ENCODE results near the gene WNT5B. TPM values are rescaled to one million over a fixed set of nuclear protein-coding genes. Genes with fewer than 3 reads are reported as not detected.

Gene WNT5B
- total and polyA plus RNA-seq, 2 of the 8 experiments (the other 6 are each of a cell fraction or from before 2014, with no cell fraction given): 0.91 to 1.2 TPM

DNA sequence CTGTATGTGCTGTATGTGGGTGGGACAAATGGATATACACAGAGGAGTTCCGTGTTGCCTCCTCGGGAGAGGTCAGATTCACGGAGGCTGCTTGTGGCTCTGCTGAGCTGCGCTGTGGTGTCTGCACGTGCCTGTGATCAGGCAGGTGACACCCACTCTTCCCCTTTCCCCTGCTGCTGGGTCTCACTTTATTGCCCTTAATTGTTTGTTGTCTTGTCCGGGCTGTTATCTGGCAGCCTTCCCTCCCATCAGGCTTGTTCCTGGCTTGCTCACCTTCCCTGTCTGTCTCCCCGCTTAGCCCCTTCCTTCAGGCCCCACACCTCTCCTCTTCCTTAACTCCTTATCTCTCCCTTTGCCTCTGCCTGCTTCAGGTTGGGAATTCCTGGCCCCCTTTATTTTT lies 13.5 kb downstream of the WNT5B start:
- H3K4me3 ChIP-seq (ENCODE audit: extremely low read depth in 1 of 4, insufficient read depth in 2 of 4, low read depth in 3 of 4, low read length in 4 of 4): no peak overlapping the region
- no peak overlapping the region for H2BK5ac ChIP-seq (ENCODE audit: low read depth, low read length)
- H3K27ac ChIP-seq (ENCODE audit: low read depth, low read length): no peak overlapping the region
- no peak overlapping the region for H2AFZ ChIP-seq (ENCODE audit: low read length)
- H2BK12ac ChIP-seq (ENCODE audit: low read depth, low read length): no peak overlapping the region
- H3K9ac ChIP-seq (replicated peaks in 1 of 4; ENCODE audit: extremely low read depth in 1 of 4, low read depth in 3 of 4, low read length in 3 of 4): no peak overlapping the region
- H3K23ac ChIP-seq (ENCODE audit: insufficient read length): no peak overlapping the region
- no peaks in the 10 kb centered on the region for H3K9me3 ChIP-seq (ENCODE audit: insufficient read depth in 2 of 2, low read depth in 1 of 2, low read length in 1 of 2)
- H3K23me2 ChIP-seq (ENCODE audit: low read depth, low read length): no peaks in the 10 kb centered on the region; the same call in 1 of the 2 replicates
- H4K5ac ChIP-seq (ENCODE audit: insufficient read length, low read depth, low read length): no peak overlapping the region
- peaks cover 0 to 8% (median 0%) of the 10 kb centered on the region in 4 experiments; a peak in 2 of 7 replicates for H3K4me1 ChIP-seq (replicated peaks in 1 of 4; ENCODE audit: control insufficient read depth in 3 of 4, insufficient read depth in 4 of 4, low read length in 3 of 4)
- CTCF ChIA-PET (ENCODE audit: partially characterized antibody): interaction anchor here (0.6 to 18.8 kb wide), 5 partner anchors 10 to 297 kb away, joined by 3 to 265 read pairs (median 9); no protein-coding TSS in a partner anchor
- no peak overlapping the region for H4K91ac ChIP-seq (replicated peaks; ENCODE audit: insufficient read length, low read length)
- H2BK15ac ChIP-seq (ENCODE audit: low read length): no peak overlapping the region
- H3K56ac ChIP-seq (replicated peaks; ENCODE audit: insufficient read length, low read depth, low read length): no peak overlapping the region
- peaks cover 0 to 8% (median 3%) of the 10 kb centered on the region in 4 experiments; a peak in 3 of 7 replicates for H3K27me3 ChIP-seq (replicated peaks in 1 of 4; ENCODE audit: control insufficient read depth in 3 of 4, extremely low read depth in 1 of 4, insufficient read depth in 3 of 4, low read length in 3 of 4)
- no peaks in the 10 kb centered on the region for H4K20me1 ChIP-seq (replicated peaks in 1 of 2; ENCODE audit: control insufficient read depth in 1 of 2, insufficient read depth in 2 of 2, low read length in 2 of 2)
- FAIRE-seq: no peak
- H4K8ac ChIP-seq (ENCODE audit: extremely low read depth, insufficient read depth, low read length): no peak overlapping the region
- no peak overlapping the region for H3K14ac ChIP-seq (ENCODE audit: insufficient read length)
- H2BK20ac ChIP-seq (ENCODE audit: low read length): no peak overlapping the region
- no peak for DNase-seq (ENCODE audit: low read depth in 1 of 2, low spot score in 2 of 2)
- no peak overlapping the region; the same call in 1 of the 2 replicates for H3K18ac ChIP-seq (ENCODE audit: extremely low read depth, low read length)
- no peaks in the 10 kb centered on the region for H3K79me1 ChIP-seq (ENCODE audit: low read depth, low read length)
- 80% methylated on average over 7 of the region's 7 CpGs; no CpG with 5 or more reads in 1 of the 2 experiments for WGBS, 2 experiments (ENCODE audit: extremely low coverage in 1 of 2, insufficient coverage in 1 of 2, insufficient read length in 1 of 2, insufficient replicate concordance in 2 of 2, low coverage in 1 of 2, low lambda C conversion rate in 2 of 2, missing lambda C conversion rate in 1 of 2)
- H3K4me2 ChIP-seq (ENCODE audit: insufficient read depth in 1 of 2, low read depth in 2 of 2, low read length in 2 of 2): no peak overlapping the region
- H2AK5ac ChIP-seq (ENCODE audit: low read depth, low read length): no peak overlapping the region
- H2BK120ac ChIP-seq (replicated peaks; ENCODE audit: low read depth, low read length): no peak overlapping the region
- no peak overlapping the region for H3K4ac ChIP-seq (replicated peaks; ENCODE audit: insufficient read length, low read depth, low read length)
- no peaks in the 10 kb centered on the region for H3K79me2 ChIP-seq (ENCODE audit: control insufficient read depth in 1 of 2, insufficient read depth in 2 of 2, low read length in 2 of 2)
- POLR2A ChIA-PET (ENCODE audit: partially characterized antibody): interaction anchor here (1.8 kb wide), 1 partner anchor 148 kb away, joined by 3 read pairs; no protein-coding TSS in a partner anchor
- no peaks in the 10 kb centered on the region for H3K36me3 ChIP-seq (ENCODE audit: control insufficient read depth in 2 of 4, insufficient read depth in 4 of 4, low read length in 3 of 4)
- TF ChIP-seq KDM1A (IDR thresholded peaks at IDR 0.05; ENCODE audit: borderline replicate concordance, low read length) (no peak), FOSL1 (IDR thresholded peaks at IDR 0.05; ENCODE audit: insufficient read depth, low read depth, low read length) (no peak), RFX5 (IDR thresholded peaks at IDR 0.05; ENCODE audit: borderline replicate concordance, low read depth, low read length) (no peak), CHD2 (IDR thresholded peaks at IDR 0.05; ENCODE audit: low read length) (no peak), SUZ12 (IDR thresholded peaks at IDR 0.05; ENCODE audit: low read length) (no peak), MAFK (IDR thresholded peaks at IDR 0.05; ENCODE audit: low read depth, low read length) (no peak), EZH2 (IDR thresholded peaks at IDR 0.05; ENCODE audit: low read depth, low read length, severe bottlenecking) (no peak)
- TF ChIP-seq, protein P1, sequence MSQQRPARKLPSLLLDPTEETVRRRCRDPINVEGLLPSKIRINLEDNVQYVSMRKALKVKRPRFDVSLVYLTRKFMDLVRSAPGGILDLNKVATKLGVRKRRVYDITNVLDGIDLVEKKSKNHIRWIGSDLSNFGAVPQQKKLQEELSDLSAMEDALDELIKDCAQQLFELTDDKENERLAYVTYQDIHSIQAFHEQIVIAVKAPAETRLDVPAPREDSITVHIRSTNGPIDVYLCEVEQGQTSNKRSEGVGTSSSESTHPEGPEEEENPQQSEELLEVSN (IDR thresholded peaks at IDR 0.05): no peak
- TF ChIP-seq, protein P2, sequence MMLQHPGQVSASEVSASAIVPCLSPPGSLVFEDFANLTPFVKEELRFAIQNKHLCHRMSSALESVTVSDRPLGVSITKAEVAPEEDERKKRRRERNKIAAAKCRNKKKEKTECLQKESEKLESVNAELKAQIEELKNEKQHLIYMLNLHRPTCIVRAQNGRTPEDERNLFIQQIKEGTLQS (IDR thresholded peaks at IDR 0.05; ENCODE audit: insufficient read depth, low read depth, low read length): no peak
- TF ChIP-seq, protein P3, sequence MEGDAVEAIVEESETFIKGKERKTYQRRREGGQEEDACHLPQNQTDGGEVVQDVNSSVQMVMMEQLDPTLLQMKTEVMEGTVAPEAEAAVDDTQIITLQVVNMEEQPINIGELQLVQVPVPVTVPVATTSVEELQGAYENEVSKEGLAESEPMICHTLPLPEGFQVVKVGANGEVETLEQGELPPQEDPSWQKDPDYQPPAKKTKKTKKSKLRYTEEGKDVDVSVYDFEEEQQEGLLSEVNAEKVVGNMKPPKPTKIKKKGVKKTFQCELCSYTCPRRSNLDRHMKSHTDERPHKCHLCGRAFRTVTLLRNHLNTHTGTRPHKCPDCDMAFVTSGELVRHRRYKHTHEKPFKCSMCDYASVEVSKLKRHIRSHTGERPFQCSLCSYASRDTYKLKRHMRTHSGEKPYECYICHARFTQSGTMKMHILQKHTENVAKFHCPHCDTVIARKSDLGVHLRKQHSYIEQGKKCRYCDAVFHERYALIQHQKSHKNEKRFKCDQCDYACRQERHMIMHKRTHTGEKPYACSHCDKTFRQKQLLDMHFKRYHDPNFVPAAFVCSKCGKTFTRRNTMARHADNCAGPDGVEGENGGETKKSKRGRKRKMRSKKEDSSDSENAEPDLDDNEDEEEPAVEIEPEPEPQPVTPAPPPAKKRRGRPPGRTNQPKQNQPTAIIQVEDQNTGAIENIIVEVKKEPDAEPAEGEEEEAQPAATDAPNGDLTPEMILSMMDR (IDR thresholded peaks at IDR 0.05; ENCODE audit: control extremely low read depth in 1 of 3, insufficient read depth in 1 of 3, low read depth in 1 of 3, low read length in 3 of 3): no peak

Measured in H1 (cell line).